HEK293T (cell line): ENCODE data around the gene CDK5RAP2.

Source experiments
- BHLHE40 ChIP-seq: fragments of 450-650 bp; IDR thresholded peaks from 2 replicates; pipeline ENCODE4 v1.6.1; 2016; ENCODE audit warnings: mild to moderate bottlenecking, moderate library complexity, borderline replicate concordance
- FOXK2 ChIP-seq: fragments of 450-650 bp; IDR thresholded peaks from 2 replicates; pipeline ENCODE4 v1.6.1; 2016; ENCODE audit warnings: mild to moderate bottlenecking
- L3MBTL2 ChIP-seq: fragments of 450-650 bp; conservative IDR thresholded peaks from 2 replicates; pipeline ENCODE4 v1.6.1; 2016; ENCODE audit warnings: mild to moderate bottlenecking
- SP1 ChIP-seq: fragments of 450-650 bp; IDR thresholded peaks from 2 replicates; pipeline ENCODE4 v1.6.1; 2017

- TF ChIP-seq L3MBTL2 (no peak), SP1 (no peak), FOXK2 (no peak), BHLHE40 (no peak)
Measured at GRCh38 chr9:120375316-120375715, 204.7 kb downstream of the CDK5RAP2 start.
